ENCODE measurements around the gene LRRC26. TPM values are rescaled to one million over a fixed set of nuclear protein-coding genes. Genes with fewer than 3 reads are reported as not detected.

The LRRC26 gene
- total and polyA plus RNA-seq, 2 experiments from 2014 or later, result 2.3 TPM; not detected in 1

DNA sequence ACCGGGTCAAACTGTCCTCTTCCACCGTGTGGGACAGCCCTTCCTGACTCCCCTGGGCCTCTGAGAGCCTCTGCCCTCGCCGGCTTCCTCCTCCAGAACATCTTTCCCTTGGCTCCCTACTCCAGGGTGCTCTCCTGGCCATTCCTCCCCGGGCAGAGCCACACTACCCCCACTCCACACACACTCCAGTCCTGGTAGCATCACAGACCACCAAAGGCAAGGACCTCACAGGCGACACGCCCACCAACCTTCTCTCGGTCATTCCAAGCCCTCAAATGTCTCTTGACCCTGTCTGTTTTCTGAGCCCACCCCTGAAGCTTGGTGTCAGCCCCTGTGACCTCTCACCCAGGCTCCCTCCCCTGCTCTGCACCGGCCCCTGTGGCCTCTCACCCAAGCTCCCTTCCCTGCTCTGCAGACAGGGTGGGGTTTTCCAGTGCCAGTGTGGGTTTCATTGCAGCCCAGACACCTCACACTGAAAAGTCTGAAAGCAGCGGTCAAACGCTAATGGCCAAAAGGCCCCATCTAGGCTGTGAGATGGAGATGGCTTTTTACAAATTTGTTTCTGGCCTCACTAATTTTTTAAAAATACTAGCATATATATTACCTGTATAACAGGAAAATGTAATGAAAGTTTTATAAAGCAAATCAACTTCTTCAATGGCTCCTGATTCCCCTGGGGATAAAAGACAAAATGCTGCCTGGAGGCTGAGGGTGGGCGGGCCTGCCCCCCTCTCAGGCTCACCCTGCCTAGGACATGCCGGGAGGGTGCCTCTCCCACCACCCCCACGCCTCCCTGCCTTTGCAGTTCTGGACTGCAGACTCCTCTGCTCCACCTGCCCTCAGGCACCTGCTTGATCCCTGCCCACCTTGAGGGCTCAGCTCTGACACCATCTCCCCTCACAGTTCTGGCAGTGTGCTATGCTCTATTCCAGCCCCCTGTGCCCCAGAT is 10.5 kb downstream of the LRRC26 start:
- Histone ChIP-seq H3K4me3 (no peak overlapping the region), H3K4me1 (ENCODE audit: low read depth) (no peaks in the 10 kb centered on the region), H3K27ac (no peak overlapping the region), H3K27me3 (peaks cover 100% of the 10 kb centered on the region), H3K36me3 (no peaks in the 10 kb centered on the region), H3K9me3 (ENCODE audit: low read depth) (no peaks in the 10 kb centered on the region)
- TF ChIP-seq, protein P1, sequence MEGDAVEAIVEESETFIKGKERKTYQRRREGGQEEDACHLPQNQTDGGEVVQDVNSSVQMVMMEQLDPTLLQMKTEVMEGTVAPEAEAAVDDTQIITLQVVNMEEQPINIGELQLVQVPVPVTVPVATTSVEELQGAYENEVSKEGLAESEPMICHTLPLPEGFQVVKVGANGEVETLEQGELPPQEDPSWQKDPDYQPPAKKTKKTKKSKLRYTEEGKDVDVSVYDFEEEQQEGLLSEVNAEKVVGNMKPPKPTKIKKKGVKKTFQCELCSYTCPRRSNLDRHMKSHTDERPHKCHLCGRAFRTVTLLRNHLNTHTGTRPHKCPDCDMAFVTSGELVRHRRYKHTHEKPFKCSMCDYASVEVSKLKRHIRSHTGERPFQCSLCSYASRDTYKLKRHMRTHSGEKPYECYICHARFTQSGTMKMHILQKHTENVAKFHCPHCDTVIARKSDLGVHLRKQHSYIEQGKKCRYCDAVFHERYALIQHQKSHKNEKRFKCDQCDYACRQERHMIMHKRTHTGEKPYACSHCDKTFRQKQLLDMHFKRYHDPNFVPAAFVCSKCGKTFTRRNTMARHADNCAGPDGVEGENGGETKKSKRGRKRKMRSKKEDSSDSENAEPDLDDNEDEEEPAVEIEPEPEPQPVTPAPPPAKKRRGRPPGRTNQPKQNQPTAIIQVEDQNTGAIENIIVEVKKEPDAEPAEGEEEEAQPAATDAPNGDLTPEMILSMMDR (IDR thresholded peaks at IDR 0.05; ENCODE audit: low read depth, low read length), result no peak
- no peak for DNase-seq (ENCODE audit: low read depth in 1 of 2, low spot score in 1 of 2)

DNA sequence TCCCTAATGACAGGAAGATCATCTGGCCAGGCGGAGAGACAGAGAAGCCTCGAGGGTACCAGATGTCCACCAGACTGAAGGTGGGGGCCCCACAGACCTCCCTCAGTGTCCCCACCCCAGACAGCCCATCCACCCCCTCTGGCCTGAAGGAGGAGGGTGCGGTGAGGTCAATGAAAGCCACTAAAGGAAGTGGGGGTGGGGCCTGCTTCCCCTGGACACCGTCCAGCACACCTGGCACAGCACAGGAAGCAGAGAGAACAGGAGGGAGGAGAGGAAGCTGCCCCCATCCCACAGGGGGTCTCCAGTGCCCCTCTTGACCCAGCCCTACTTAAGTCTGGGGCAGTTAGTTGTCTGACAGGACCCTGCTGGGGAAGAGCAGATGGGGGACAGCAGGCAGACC is 11.2 kb downstream of the LRRC26 start:
- DNase-seq (ENCODE audit: low read depth in 1 of 2, low spot score in 1 of 2), result no peak
- H3K36me3 ChIP-seq, result no peaks in the 10 kb centered on the region
- H3K9me3 ChIP-seq (ENCODE audit: low read depth), result no peaks in the 10 kb centered on the region
- H3K27ac ChIP-seq, result no peak overlapping the region
- peaks cover 93% of the 10 kb centered on the region for H3K27me3 ChIP-seq
- TF ChIP-seq, protein P1 (IDR thresholded peaks at IDR 0.05; ENCODE audit: low read depth, low read length), result no peak
- H3K4me3 ChIP-seq, result no peak overlapping the region
- no peaks in the 10 kb centered on the region for H3K4me1 ChIP-seq (ENCODE audit: low read depth)

DNA sequence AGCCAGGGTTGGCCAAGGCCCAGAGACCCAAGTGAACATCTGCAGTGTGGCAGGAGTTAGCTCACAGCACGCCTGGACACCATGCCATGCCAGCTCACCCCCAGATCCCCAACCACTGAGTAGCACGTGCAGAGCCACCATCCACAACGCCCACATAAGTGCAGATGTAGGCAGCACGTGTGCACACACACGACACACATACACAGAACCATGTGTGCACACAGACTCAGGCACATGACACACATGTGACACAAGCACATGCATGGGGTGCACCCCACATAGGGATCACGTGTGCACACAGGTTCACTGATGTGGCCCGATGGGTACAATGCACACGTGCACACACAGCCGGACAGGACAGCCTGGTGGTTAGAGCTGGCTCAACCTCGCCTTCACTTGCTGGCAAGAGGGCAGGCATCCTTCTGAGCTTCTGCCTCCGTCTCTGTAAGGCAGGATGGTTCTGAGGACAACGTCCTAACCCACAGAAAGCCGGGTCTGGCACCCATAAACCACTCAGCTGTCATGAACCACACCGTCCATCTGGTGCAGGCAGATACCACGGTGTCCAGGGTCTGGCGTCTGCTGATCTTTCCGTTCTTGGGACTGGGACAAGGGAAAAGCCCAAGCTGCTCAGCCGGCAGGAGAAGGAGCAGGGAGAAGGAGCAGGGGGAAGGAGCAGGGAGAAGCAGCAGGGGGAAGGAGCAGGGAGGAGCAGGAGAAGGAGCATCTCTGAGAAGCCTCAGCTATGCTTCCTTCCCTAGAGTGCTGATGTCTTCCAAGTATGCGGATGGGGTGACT is 12.0 kb downstream of the LRRC26 start:
- Histone ChIP-seq H3K27me3 (peaks cover 85% of the 10 kb centered on the region), H3K36me3 (no peaks in the 10 kb centered on the region), H3K27ac (no peak overlapping the region), H3K9me3 (ENCODE audit: low read depth) (no peaks in the 10 kb centered on the region), H3K4me3 (no peak overlapping the region), H3K4me1 (ENCODE audit: low read depth) (no peaks in the 10 kb centered on the region)
- DNase-seq (ENCODE audit: low read depth in 1 of 2, low spot score in 1 of 2), result no peak
- TF ChIP-seq, protein P1 (IDR thresholded peaks at IDR 0.05; ENCODE audit: low read depth, low read length), result no peak

DNA sequence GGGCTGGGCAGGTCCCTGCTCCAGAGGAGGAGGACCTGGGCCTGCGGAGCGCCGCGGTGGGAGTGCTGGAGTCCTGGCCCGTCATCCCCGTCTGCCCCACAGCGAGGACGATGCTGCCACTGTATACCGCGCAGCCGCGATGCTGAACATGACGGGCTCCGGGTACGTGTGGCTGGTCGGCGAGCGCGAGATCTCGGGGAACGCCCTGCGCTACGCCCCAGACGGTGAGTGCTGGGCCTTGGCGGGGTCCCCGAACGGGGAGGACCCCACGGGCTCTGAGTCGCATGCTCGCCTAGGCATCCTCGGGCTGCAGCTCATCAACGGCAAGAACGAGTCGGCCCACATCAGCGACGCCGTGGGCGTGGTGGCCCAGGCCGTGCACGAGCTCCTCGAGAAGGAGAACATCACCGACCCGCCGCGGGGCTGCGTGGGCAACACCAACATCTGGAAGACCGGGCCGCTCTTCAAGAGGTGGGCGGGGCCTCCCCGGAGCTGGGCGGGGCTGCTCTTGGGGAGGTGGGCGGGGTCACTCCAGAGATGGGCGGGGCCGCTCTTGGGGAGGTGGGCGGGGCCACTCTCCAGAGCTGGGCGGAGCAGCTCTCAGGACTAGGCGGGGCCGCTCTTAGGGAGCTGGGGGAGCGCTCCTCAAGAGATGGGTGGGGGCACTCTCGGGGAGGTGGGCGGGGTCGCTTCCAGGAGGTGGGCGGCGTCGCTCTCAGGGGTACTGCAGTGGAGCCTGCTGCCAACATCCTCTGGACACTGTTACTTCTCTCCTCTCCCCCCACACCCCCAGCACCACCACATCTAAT is 13.1 kb downstream of the LRRC26 start:
- H3K4me1 ChIP-seq (ENCODE audit: low read depth), result no peaks in the 10 kb centered on the region
- no peaks in the 10 kb centered on the region for H3K9me3 ChIP-seq (ENCODE audit: low read depth)
- DNase-seq (ENCODE audit: low read depth in 1 of 2, low spot score in 1 of 2), result peak; percentile 22 to 46
- H3K27ac ChIP-seq, result no peak overlapping the region
- no peaks in the 10 kb centered on the region for H3K36me3 ChIP-seq
- H3K4me3 ChIP-seq, result no peak overlapping the region
- TF ChIP-seq, protein P1 (IDR thresholded peaks at IDR 0.05; ENCODE audit: low read depth, low read length), result no peak
- peaks cover 80% of the 10 kb centered on the region for H3K27me3 ChIP-seq

DNA sequence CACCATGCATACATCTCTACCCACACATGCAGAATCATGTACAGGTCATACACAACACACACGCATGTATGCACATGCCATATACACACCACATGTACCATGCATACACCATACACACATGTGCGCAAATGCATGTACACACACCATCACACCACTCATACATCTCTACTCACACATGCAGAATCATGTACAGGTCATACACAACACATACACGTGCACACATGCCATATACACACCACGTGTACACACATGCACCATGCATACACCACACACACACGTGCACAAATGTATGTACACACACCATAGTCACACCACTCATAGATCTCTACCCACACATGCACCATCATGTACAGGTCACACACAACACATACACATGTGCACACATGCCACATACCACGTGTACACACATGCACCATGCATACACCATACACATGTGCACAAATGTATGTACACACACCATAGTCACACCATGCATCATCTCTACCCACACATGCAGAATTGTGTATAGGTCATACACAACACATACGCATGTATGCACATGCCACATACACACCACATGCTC is 16.9 kb downstream of the LRRC26 start:
- H3K36me3 ChIP-seq, result no peaks in the 10 kb centered on the region
- no peak overlapping the region for H3K4me3 ChIP-seq
- DNase-seq (ENCODE audit: low read depth in 1 of 2, low spot score in 1 of 2), result no peak
- H3K27ac ChIP-seq, result no peak overlapping the region
- no peaks in the 10 kb centered on the region for H3K4me1 ChIP-seq (ENCODE audit: low read depth)
- TF ChIP-seq, protein P1 (IDR thresholded peaks at IDR 0.05; ENCODE audit: low read depth, low read length), result no peak
- H3K9me3 ChIP-seq (ENCODE audit: low read depth), result no peaks in the 10 kb centered on the region
- peaks cover 63% of the 10 kb centered on the region for H3K27me3 ChIP-seq
